IMR-90 (cell line): Measurements from ENCODE around the gene TPGS2. TPM values are rescaled to one million over a fixed set of nuclear protein-coding genes. Genes with fewer than 3 reads are reported as not detected.

Source experiments
- ATAC-seq: fragments of 200-7000 bp; cut with Tn5 transposase; 2 replicates; pipeline ENCODE4 v1.9.1; 2020; ENCODE audit warnings: low read depth, mild to moderate bottlenecking, moderate library complexity
- BruUV-seq: library from RNA; stranded (reverse); fragments of 400-500 nt; replicated peaks from 2 replicates; lab custom pipeline; 2021; lab: Mats Ljungman, UMichigan
- CTCF ChIA-PET: fragments of 300-600 bp; formaldehyde crosslinking; extraction: SDS; loops from one replicate; lab custom pipeline; 2021; ENCODE audit warnings: antibody characterized with exemption; lab: Yijun Ruan, JAX
- POLR2A ChIA-PET: fragments of 300-600 bp; sonication (Branson Sonifier 250); formaldehyde crosslinking; loops from one replicate; lab custom pipeline; 2022; ENCODE audit warnings: antibody characterized with exemption; ENCODE audit not compliant: unreplicated experiment; lab: Charles Lee
- DNase-seq: peaks from one replicate; pipeline ENCODE4 v3.0.0; 2013
- H2AFZ ChIP-seq: replicated peaks from 2 replicates; pipeline ENCODE3; 2013; ENCODE audit warnings: low read length, mild to moderate bottlenecking; ENCODE audit not compliant: poor library complexity
- H2AK5ac ChIP-seq: 2 replicates; pipeline ENCODE4 v1.6.1; 2013; ENCODE audit warnings: low read depth, low read length, inconsistent platforms
- H2AK9ac ChIP-seq: replicated peaks from 2 replicates; pipeline ENCODE3; 2013; ENCODE audit warnings: mild to moderate bottlenecking, low read depth, low read length, moderate library complexity; ENCODE audit not compliant: poor library complexity
- H2BK120ac ChIP-seq: 2 replicates; pipeline ENCODE4 v1.6.1; 2013; ENCODE audit warnings: low read depth, low read length, inconsistent platforms
- H2BK15ac ChIP-seq: 3 replicates; pipeline ENCODE4 v1.6.1; 2013; ENCODE audit warnings: low read depth, low read length, inconsistent platforms
- H2BK20ac ChIP-seq: 2 replicates; pipeline ENCODE4 v1.6.1; 2013; ENCODE audit warnings: low read depth, mild to moderate bottlenecking, inconsistent platforms, low read length, moderate library complexity
- H2BK5ac ChIP-seq: 2 replicates; pipeline ENCODE4 v1.6.1; 2013; ENCODE audit warnings: mild to moderate bottlenecking, low read depth, low read length, inconsistent platforms; ENCODE audit not compliant: poor library complexity, severe bottlenecking
- H3K14ac ChIP-seq: replicated peaks from 2 replicates; pipeline ENCODE4 v1.6.1; 2013; ENCODE audit warnings: low read depth, low read length, inconsistent platforms
- H3K18ac ChIP-seq: 2 replicates; pipeline ENCODE4 v1.6.1; 2013; ENCODE audit warnings: low read depth, low read length, control low read depth
- H3K23ac ChIP-seq: 2 replicates; pipeline ENCODE4 v1.6.1; 2013; ENCODE audit warnings: low read depth, low read length, inconsistent platforms
- H3K27ac ChIP-seq: 2 replicates; pipeline ENCODE4 v1.5.1; 2013; ENCODE audit warnings: mild to moderate bottlenecking, control low read depth, low read length; ENCODE audit not compliant: insufficient read depth
- H3K27me3 ChIP-seq: 2 replicates; pipeline ENCODE4 v1.6.1; 2013; ENCODE audit warnings: low read length; ENCODE audit not compliant: control insufficient read depth, insufficient read depth
- H3K36me3 ChIP-seq: 2 replicates; pipeline ENCODE4 v1.6.1; 2013; ENCODE audit warnings: low read length, mixed read lengths; ENCODE audit not compliant: control insufficient read depth, insufficient read depth
- H3K4ac ChIP-seq: 2 replicates; pipeline ENCODE4 v1.6.1; 2013; ENCODE audit warnings: low read depth, low read length, inconsistent platforms
- H3K4me1 ChIP-seq: 2 replicates; pipeline ENCODE4 v1.6.1; 2013; ENCODE audit warnings: low read length, mixed read lengths; ENCODE audit not compliant: control insufficient read depth, insufficient read depth
- H3K4me2 ChIP-seq: 2 replicates; pipeline ENCODE4 v1.6.1; 2013; ENCODE audit warnings: low read depth, mild to moderate bottlenecking, control low read depth, low read length, moderate library complexity
- H3K4me3 ChIP-seq: 2 replicates; pipeline ENCODE4 v1.5.1; 2013; ENCODE audit warnings: low read depth, mild to moderate bottlenecking, control low read depth, low read length, moderate library complexity; ENCODE audit not compliant: insufficient read depth
- H3K56ac ChIP-seq: 2 replicates; pipeline ENCODE4 v1.6.1; 2013; ENCODE audit warnings: low read length, inconsistent platforms; ENCODE audit not compliant: insufficient read depth; ENCODE audit errors: extremely low read depth
- H3K79me1 ChIP-seq, 2 experiments: 2 replicates each; pipeline ENCODE4 v1.6.1; 2013; ENCODE audit warnings: low read length in 2 of 2, inconsistent platforms in 1 of 2, low read depth in 1 of 2
- H3K9ac ChIP-seq: 2 replicates; pipeline ENCODE4 v1.6.1; 2013; ENCODE audit warnings: low read depth, low read length, control low read depth
- H3K9me1 ChIP-seq: 2 replicates; pipeline ENCODE4 v1.6.1; 2013; ENCODE audit warnings: low read length, inconsistent platforms; ENCODE audit not compliant: insufficient read depth
- H3K9me3 ChIP-seq: 2 replicates; pipeline ENCODE4 v1.6.1; 2013; ENCODE audit warnings: low read length; ENCODE audit not compliant: control insufficient read depth, insufficient read depth
- H4K20me1 ChIP-seq: 2 replicates; pipeline ENCODE4 v1.6.1; 2013; ENCODE audit warnings: low read length, inconsistent platforms; ENCODE audit not compliant: insufficient read depth
- H4K5ac ChIP-seq: 2 replicates; pipeline ENCODE4 v1.6.1; 2013; ENCODE audit warnings: mild to moderate bottlenecking, low read depth, low read length, control low read depth
- H4K8ac ChIP-seq, 2 experiments: 2 replicates each; pipeline ENCODE4 v1.6.1; 2013; ENCODE audit warnings: low read depth in 2 of 2, low read length in 2 of 2, control low read depth in 1 of 2, inconsistent platforms in 1 of 2
- H4K91ac ChIP-seq: 2 replicates; pipeline ENCODE4 v1.6.1; 2013; ENCODE audit warnings: low read depth, low read length, inconsistent platforms; ENCODE audit not compliant: insufficient read depth
- CEBPB ChIP-seq: IDR thresholded peaks from 2 replicates; pipeline ENCODE4 v1.6.1; 2012; ENCODE audit warnings: low read depth, low read length, improper control_type of control experiment
- ELK1 ChIP-seq: fragments of 150-350 bp; IDR thresholded peaks from 2 replicates; pipeline ENCODE4 v1.6.1; 2016; ENCODE audit warnings: low read depth, mild to moderate bottlenecking, low read length, moderate library complexity, borderline replicate concordance
- FOS ChIP-seq: fragments of 150-350 bp; IDR thresholded peaks from 2 replicates; pipeline ENCODE4 v1.6.1; 2016; ENCODE audit warnings: low read depth, low read length
- MAFK ChIP-seq: IDR thresholded peaks from 2 replicates; pipeline ENCODE4 v1.6.1; 2012; ENCODE audit warnings: low read depth, low read length, improper control_type of control experiment
- MAZ ChIP-seq: IDR thresholded peaks from 2 replicates; pipeline ENCODE4 v1.6.1; 2012; ENCODE audit warnings: low read depth, mild to moderate bottlenecking, low read length, improper control_type of control experiment, moderate library complexity, borderline replicate concordance
- NFE2L2 ChIP-seq: fragments of 150-350 bp; IDR thresholded peaks from 2 replicates; pipeline ENCODE4 v1.6.1; 2016; ENCODE audit warnings: low read depth, mild to moderate bottlenecking, low read length
- POLR2A ChIP-seq: IDR thresholded peaks from 2 replicates; pipeline ENCODE4 v1.6.1; 2012; ENCODE audit warnings: mild to moderate bottlenecking, low read depth, low read length
- RAD21 ChIP-seq: IDR thresholded peaks from 2 replicates; pipeline ENCODE4 v1.6.1; 2012; ENCODE audit warnings: low read length, improper control_type of control experiment
- RCOR1 ChIP-seq: IDR thresholded peaks from 2 replicates; pipeline ENCODE4 v1.6.1; 2012; ENCODE audit warnings: mild to moderate bottlenecking, low read length, improper control_type of control experiment; ENCODE audit not compliant: insufficient replicate concordance
- RFX5 ChIP-seq: IDR thresholded peaks from 2 replicates; pipeline ENCODE4 v1.8.0; 2012; ENCODE audit warnings: low read depth, mild to moderate bottlenecking, low read length, moderate library complexity
- SMC3 ChIP-seq: fragments of 150-350 bp; IDR thresholded peaks from 2 replicates; pipeline ENCODE4 v1.6.1; 2016; ENCODE audit warnings: low read depth, mild to moderate bottlenecking, antibody characterized with exemption, low read length, moderate library complexity
- WGBS, 2 experiments: methylation state at CpG; one replicate each; pipeline versions ENCODE4 v1.1.5 to v1.1.7; 2013; ENCODE audit warnings: missing lambda C conversion rate in 2 of 2; ENCODE audit not compliant: insufficient read length in 1 of 2; ENCODE audit errors: extremely low coverage in 2 of 2; 5-methylcytosine and 5-hydroxymethylcytosine counted together
- dilution Hi-C: fragments of 300-500 bp; cut with HindIII; formaldehyde crosslinking; loops from one replicate; pipeline ENCODE4 v1.14.3; 2018; ENCODE audit warnings: low sequenced_read_pairs; ENCODE audit not compliant: unreplicated experiment
- in situ Hi-C: fragments of 300-500 bp; cut with MboI; formaldehyde crosslinking; loops from 3 replicates; pipeline ENCODE4 v1.14.3; 2019; ENCODE audit warnings: low sequenced_read_pairs, inconsistent platforms, mixed read lengths
- intact Hi-C: fragments of 100-400 bp; cut with micrococcal nuclease; formaldehyde crosslinking; loops from 2 replicates; pipeline ENCODE4 v1.10.0; 2022
- polyA plus RNA-seq, 3 experiments: library from polyadenylated mRNA; depleted of rRNA; stranded (reverse); fragments of >200 nt; gene quantifications; 2 replicates each; pipeline ENCODE4 v1.2.3, GENCODE V29; 2012; ENCODE audit warnings: low replicate concordance in 1 of 3
- total RNA-seq: library from RNA; depleted of rRNA; stranded (reverse); fragments of >200 nt; gene quantifications from 2 replicates; pipeline ENCODE4 v1.2.3, GENCODE V29; 2012
- TF ChIP-seq, protein P1 (sequence below): fragments of 150-350 bp; IDR thresholded peaks from 2 replicates; pipeline ENCODE4 v1.6.1; 2017; ENCODE audit warnings: mild to moderate bottlenecking, antibody characterized with exemption, low read length, low read depth

The TPGS2 gene
- total and polyA plus RNA-seq, 2 of the 4 experiments (the other 2 are of a cell fraction), result 201 to 294 TPM

DNA sequence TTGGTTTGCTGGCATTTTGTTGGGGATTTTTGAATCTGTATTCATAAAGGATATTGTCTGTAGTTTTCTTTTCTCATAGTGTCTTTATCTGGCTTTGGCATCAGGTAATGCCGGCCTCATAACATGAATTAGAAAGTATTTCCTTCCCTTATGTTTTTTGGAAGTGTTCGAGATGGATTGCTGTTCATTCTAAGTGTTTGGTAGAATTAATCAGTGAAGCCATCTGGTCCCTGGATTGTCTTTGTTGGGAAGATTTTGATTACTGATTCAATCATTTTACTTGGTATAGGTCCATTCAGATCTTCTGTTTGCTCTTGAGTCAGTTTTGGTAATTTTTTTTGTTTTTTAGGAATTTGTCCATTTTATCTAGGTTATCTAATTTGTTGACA is 22.4 kb upstream of the TPGS2 start:
- ATAC-seq, result no peak
- 0 out of 2 replicates have a peak, but pooled peaks cover 2% of the 10 kb centered on the region for H3K36me3 ChIP-seq
- H4K8ac ChIP-seq, result no peak overlapping the region
- POLR2A ChIA-PET, result no interaction called here
- H3K4me1 ChIP-seq, result no peaks in the 10 kb centered on the region; the same call in 1 of the 2 replicates
- H3K79me1 ChIP-seq, result peaks cover 0 to 4% of the 10 kb centered on the region in 2 experiments; a peak in 2 of 4 replicates
- H2BK120ac ChIP-seq, result no peak overlapping the region
- no peak overlapping the region for H2BK15ac ChIP-seq
- H2BK20ac ChIP-seq, result no peak overlapping the region
- no peak overlapping the region for H2AK9ac ChIP-seq
- WGBS, 2 experiments, result no CpG with 5 or more reads among the region's 2 CpGs
- BruUV-seq, result no TSS peak
- intact Hi-C loops (no loop called here), in situ Hi-C loops (no loop called here), dilution Hi-C loops (no loop called here)
- CTCF ChIA-PET, result no interaction called here
- no peak overlapping the region for H3K23ac ChIP-seq
- no peak overlapping the region for H2AFZ ChIP-seq
- H3K4me3 ChIP-seq, result no peak overlapping the region
- no peaks in the 10 kb centered on the region for H4K20me1 ChIP-seq
- no peak overlapping the region for H4K91ac ChIP-seq
- no peak overlapping the region for H3K4ac ChIP-seq
- no peak overlapping the region for H3K4me2 ChIP-seq
- H2AK5ac ChIP-seq, result no peak overlapping the region
- no peaks in the 10 kb centered on the region for H3K27me3 ChIP-seq
- no peak overlapping the region for H4K5ac ChIP-seq
- H3K56ac ChIP-seq, result no peak overlapping the region
- H3K27ac ChIP-seq, result no peak overlapping the region
- H3K9me1 ChIP-seq, result no peaks in the 10 kb centered on the region
- H3K9me3 ChIP-seq, result no peaks in the 10 kb centered on the region
- H3K9ac ChIP-seq, result no peak overlapping the region
- TF ChIP-seq SMC3 (no peak), CEBPB (no peak), ELK1 (no peak), RCOR1 (no peak), RAD21 (no peak), FOS (no peak), MAZ (no peak), POLR2A (no peak), NFE2L2 (no peak), RFX5 (no peak), MAFK (no peak)
- TF ChIP-seq, protein P1, sequence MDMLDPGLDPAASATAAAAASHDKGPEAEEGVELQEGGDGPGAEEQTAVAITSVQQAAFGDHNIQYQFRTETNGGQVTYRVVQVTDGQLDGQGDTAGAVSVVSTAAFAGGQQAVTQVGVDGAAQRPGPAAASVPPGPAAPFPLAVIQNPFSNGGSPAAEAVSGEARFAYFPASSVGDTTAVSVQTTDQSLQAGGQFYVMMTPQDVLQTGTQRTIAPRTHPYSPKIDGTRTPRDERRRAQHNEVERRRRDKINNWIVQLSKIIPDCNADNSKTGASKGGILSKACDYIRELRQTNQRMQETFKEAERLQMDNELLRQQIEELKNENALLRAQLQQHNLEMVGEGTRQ, result no peak
- DNase-seq, result no peak
- no peak overlapping the region for H2BK5ac ChIP-seq
- peak overlapping the region; percentile 70; the same call in 1 of the 2 replicates for H3K18ac ChIP-seq
- no peak overlapping the region for H3K14ac ChIP-seq
